Caco-2 (cell line): Measurements from ENCODE around the gene SPECC1. TPM values are rescaled to one million over a fixed set of nuclear protein-coding genes. Genes with fewer than 3 reads are reported as not detected.

Experiments used
- BruUV-seq: library from RNA; stranded (reverse); fragments of 400-500 nt; replicated peaks from 2 replicates; lab custom pipeline; 2021; lab: Mats Ljungman, UMichigan
- CTCF ChIA-PET: fragments of 300-600 bp; sonication (Branson Sonifier 250); formaldehyde crosslinking; loops from one replicate; lab custom pipeline; 2022; ENCODE audit warnings: antibody characterized with exemption; lab: Charles Lee
- POLR2A ChIA-PET: fragments of 300-600 bp; sonication (Branson Sonifier 250); formaldehyde crosslinking; loops from one replicate; lab custom pipeline; 2022; ENCODE audit warnings: antibody characterized with exemption; lab: Charles Lee
- DNase-seq, 2 experiments: peaks; one replicate each; pipeline versions ENCODE4 v3.0.0 to v3.0.0-alpha.2; 2020 to 2022
- H3K27me3 ChIP-seq: replicated peaks from 2 replicates; pipeline ENCODE4 v1.6.0; 2011; ENCODE audit warnings: low read length; ENCODE audit not compliant: control insufficient read depth, insufficient read depth
- H3K36me3 ChIP-seq: 2 replicates; pipeline ENCODE4 v1.5.1; 2011; ENCODE audit warnings: low read length; ENCODE audit not compliant: control insufficient read depth, insufficient read depth
- H3K4me1 ChIP-seq: fragments of 250-450 bp; sonication (Bioruptor Pico); 2 replicates; pipeline ENCODE4 v1.5.1; 2020; ENCODE audit warnings: mild to moderate bottlenecking
- H3K4me3 ChIP-seq: 2 replicates; pipeline ENCODE4 v1.5.1; 2011; ENCODE audit warnings: low read depth, mild to moderate bottlenecking, control low read depth, low read length
- H3K9me3 ChIP-seq: fragments of 250-450 bp; sonication (Bioruptor Pico); 2 replicates; pipeline ENCODE4 v1.5.1; 2020; ENCODE audit warnings: mild to moderate bottlenecking, moderate library complexity
- H3K27ac Mint-ChIP-seq: one replicate; pipeline ENCODE4 v1.8.0; 2022; ENCODE audit warnings: mixed read lengths; ENCODE audit not compliant: unreplicated experiment
- H3K27me3 Mint-ChIP-seq: one replicate; pipeline ENCODE4 v1.8.0; 2022; ENCODE audit warnings: mixed read lengths; ENCODE audit not compliant: insufficient read depth, unreplicated experiment
- H3K36me3 Mint-ChIP-seq: one replicate; pipeline ENCODE4 v1.8.0; 2022; ENCODE audit warnings: mild to moderate bottlenecking, mixed read lengths; ENCODE audit not compliant: insufficient read depth, unreplicated experiment
- H3K4me1 Mint-ChIP-seq: one replicate; pipeline ENCODE4 v1.8.0; 2022; ENCODE audit warnings: low read depth, mixed read lengths; ENCODE audit not compliant: unreplicated experiment
- H3K4me3 Mint-ChIP-seq: one replicate; pipeline ENCODE4 v1.8.0; 2022; ENCODE audit warnings: mild to moderate bottlenecking, moderate library complexity, mixed read lengths; ENCODE audit not compliant: unreplicated experiment
- H3K9me3 Mint-ChIP-seq: one replicate; pipeline ENCODE4 v1.8.0; 2022; ENCODE audit warnings: mixed read lengths; ENCODE audit not compliant: unreplicated experiment
- CTCF ChIP-seq, 2 experiments: fragments of 200-600 bp in 1 of 2; IDR thresholded peaks; 1 replicate in 1 of 2; 2 replicates in 1 of 2; pipeline versions ENCODE4 v1.5.1 to v1.8.0; 2011 to 2022; ENCODE audit warnings: antibody characterized with exemption in 1 of 2, control low read depth in 1 of 2, inconsistent platforms in 1 of 2, low read depth in 1 of 2, low read length in 1 of 2, mild to moderate bottlenecking in 1 of 2, moderate library complexity in 1 of 2; ENCODE audit not compliant: insufficient read depth in 1 of 2, severe bottlenecking in 1 of 2, unreplicated experiment in 1 of 2
- intact Hi-C: fragments of 100-400 bp; cut with micrococcal nuclease; formaldehyde crosslinking; loops from one replicate; pipeline ENCODE4 v1.10.0; 2022; ENCODE audit not compliant: unreplicated experiment
- total RNA-seq: library from RNA; stranded (reverse); gene quantifications from 2 replicates; pipeline ENCODE4 v1.2.3, GENCODE V29; 2022

SPECC1 gene
- total RNA-seq, 1 experiment from 2014 or later = 123 TPM

- H3K9me3 Mint-ChIP-seq = no peaks in the 10 kb centered on the region
- DNase-seq = no peak
- H3K27me3 Mint-ChIP-seq = peaks cover 6% of the 10 kb centered on the region
- TF ChIP-seq CTCF (IDR thresholded peaks at IDR 0.05; ENCODE audit: insufficient read depth in 1 of 2, low read depth in 1 of 2, low read length in 1 of 2, severe bottlenecking in 1 of 2, unreplicated experiment in 1 of 2) = no peak
- Histone ChIP-seq H3K4me1 (no peaks in the 10 kb centered on the region), H3K9me3 (no peaks in the 10 kb centered on the region), H3K4me3 (no peak overlapping the region), H3K36me3 (no peaks in the 10 kb centered on the region), H3K27me3 (no peaks in the 10 kb centered on the region)
- ChIA-PET CTCF (interaction anchor here (0.5 to 1.4 kb wide), 5 partner anchors 68 to 630 kb away, joined by 3 to 8 read pairs (median 3); no protein-coding TSS in a partner anchor), POLR2A (no interaction called here)
- no peak overlapping the region for H3K4me3 Mint-ChIP-seq
- no peaks in the 10 kb centered on the region for H3K36me3 Mint-ChIP-seq
- BruUV-seq = no TSS peak
- intact Hi-C loops = no loop called here
- peaks cover 5% of the 10 kb centered on the region for H3K4me1 Mint-ChIP-seq
- H3K27ac Mint-ChIP-seq = peak overlapping the region; percentile 5
Observed at GRCh38 chr17:20122254-20122879, 113.2 kb downstream of the SPECC1 start.

GRCh38 chr17:20123209-20123608, 114.0 kb downstream of the SPECC1 start:
- ChIA-PET POLR2A (no interaction called here), CTCF (no interaction called here)
- Mint-ChIP-seq H3K9me3 (no peaks in the 10 kb centered on the region), H3K4me1 (peaks cover 5% of the 10 kb centered on the region), H3K27ac (no peak overlapping the region), H3K4me3 (no peak overlapping the region), H3K27me3 (peaks cover 6% of the 10 kb centered on the region), H3K36me3 (no peaks in the 10 kb centered on the region)
- no peak for TF ChIP-seq CTCF (IDR thresholded peaks at IDR 0.05; ENCODE audit: insufficient read depth in 1 of 2, low read depth in 1 of 2, low read length in 1 of 2, severe bottlenecking in 1 of 2, unreplicated experiment in 1 of 2)
- Histone ChIP-seq H3K36me3 (no peaks in the 10 kb centered on the region), H3K27me3 (no peaks in the 10 kb centered on the region), H3K9me3 (no peaks in the 10 kb centered on the region), H3K4me1 (no peaks in the 10 kb centered on the region), H3K4me3 (no peak overlapping the region)
- intact Hi-C loops = no loop called here
- no peak for DNase-seq
- BruUV-seq = no TSS peak

- no peak for DNase-seq
- no peak for TF ChIP-seq CTCF (IDR thresholded peaks at IDR 0.05; ENCODE audit: insufficient read depth in 1 of 2, low read depth in 1 of 2, low read length in 1 of 2, severe bottlenecking in 1 of 2, unreplicated experiment in 1 of 2)
- Mint-ChIP-seq H3K4me1 (peaks cover 5% of the 10 kb centered on the region), H3K27me3 (peaks cover 4% of the 10 kb centered on the region), H3K36me3 (no peaks in the 10 kb centered on the region), H3K9me3 (no peaks in the 10 kb centered on the region), H3K4me3 (no peak overlapping the region), H3K27ac (no peak overlapping the region)
- POLR2A ChIA-PET = no interaction called here
- Histone ChIP-seq H3K4me3 (no peak overlapping the region), H3K9me3 (peaks cover 4% of the 10 kb centered on the region), H3K36me3 (no peaks in the 10 kb centered on the region), H3K27me3 (no peaks in the 10 kb centered on the region), H3K4me1 (no peaks in the 10 kb centered on the region)
- intact Hi-C loops = no loop called here
- CTCF ChIA-PET = no interaction called here
- BruUV-seq = no TSS peak
Observed at GRCh38 chr17:20125724-20126123, 116.6 kb downstream of the SPECC1 start.
